K562 (cell line): ENCODE data around the gene FKRP. TPM values are rescaled to one million over a fixed set of nuclear protein-coding genes. Genes with fewer than 3 reads are reported as not detected.
A peak's percentile ranks its signal among the peaks of the same experiment; 100 is the strongest.

Experiments
- ATAC-seq: fragments of 200-7000 bp; cut with Tn5 transposase; 3 replicates; pipeline ENCODE4 v1.9.1; 2020; ENCODE audit warnings: moderate library complexity
- BruUV-seq: library from RNA; stranded (reverse); fragments of 400-500 nt; replicated peaks from 2 replicates; lab custom pipeline; 2021; lab: Mats Ljungman, UMichigan
- CTCF ChIA-PET: fragments of 300-600 bp; formaldehyde crosslinking; extraction: SDS; loops from one replicate; lab custom pipeline; 2021; ENCODE audit warnings: low intra/inter-chr PET ratio; lab: Yijun Ruan, JAX
- POLR2A ChIA-PET: fragments of 300-600, 350-650 bp; sonication (Branson Sonifier 250); formaldehyde crosslinking; extraction: SDS; loops from one replicate; lab custom pipeline; 2021; ENCODE audit warnings: antibody characterized with exemption, inconsistent platforms; lab: Yijun Ruan, JAX
- DNase-seq, 4 experiments: peaks; one replicate each; pipeline versions ENCODE4 v3.0.0 to v3.0.0-alpha.2; 2011 to 2018; ENCODE audit warnings: low spot score in 3 of 4, mixed read lengths in 3 of 4; ENCODE audit errors: extremely low read depth in 1 of 4
- FAIRE-seq: peaks from 2 replicates; lab custom pipeline; 2011; peaks lifted over from hg19 to GRCh38; lab: Jason Lieb, UNC
- H2AFZ ChIP-seq: 2 replicates; pipeline ENCODE4 v1.6.0; 2011; ENCODE audit warnings: low read depth, low read length, control low read depth, inconsistent platforms
- H3K27ac ChIP-seq: fragments of 200-600 bp; 3 replicates; pipeline ENCODE4 v1.8.0; 2011; ENCODE audit warnings: low read depth, mild to moderate bottlenecking, control low read depth, inconsistent platforms, low read length, moderate library complexity, mixed read lengths; ENCODE audit errors: extremely low read depth
- H3K27me3 ChIP-seq, 2 experiments: fragments of 300-600 bp in 1 of 2; 2 replicates in 1 of 2; 3 replicates in 1 of 2; pipeline versions ENCODE4 v1.6.0 to v1.8.0; 2011; ENCODE audit warnings: inconsistent platforms in 2 of 2, low read length in 2 of 2, mild to moderate bottlenecking in 1 of 2, mixed read lengths in 1 of 2, moderate library complexity in 1 of 2; ENCODE audit not compliant: control insufficient read depth in 2 of 2, insufficient read depth in 2 of 2
- H3K36me3 ChIP-seq: fragments of 300-600 bp; 3 replicates; pipeline ENCODE4 v1.8.0; 2011; ENCODE audit warnings: mild to moderate bottlenecking, low read length, inconsistent platforms; ENCODE audit not compliant: control insufficient read depth, insufficient read depth
- H3K4me1 ChIP-seq, 2 experiments: fragments of 200-600 bp in 1 of 2; replicated peaks in 1 of 2; 2 replicates in 1 of 2; 3 replicates in 1 of 2; pipeline versions ENCODE4 v1.5.1 to v1.8.0; 2011; ENCODE audit warnings: inconsistent platforms in 2 of 2, low read length in 2 of 2, mild to moderate bottlenecking in 1 of 2, mixed read lengths in 1 of 2, moderate library complexity in 1 of 2; ENCODE audit not compliant: control insufficient read depth in 2 of 2, insufficient read depth in 2 of 2
- H3K4me2 ChIP-seq: 2 replicates; pipeline ENCODE4 v1.6.1; 2011; ENCODE audit warnings: low read length, control low read depth, inconsistent platforms, mixed read lengths; ENCODE audit not compliant: insufficient read depth
- H3K4me3 ChIP-seq: fragments of 200-600 bp; sonication (generic), shearing (Covaris generic); 2 replicates; pipeline ENCODE4 v1.5.1; 2016; ENCODE audit warnings: control low read depth, inconsistent platforms
- H3K79me2 ChIP-seq: fragments of 200-600 bp; 3 replicates; pipeline ENCODE4 v1.8.0; 2011; ENCODE audit warnings: low read length, inconsistent platforms; ENCODE audit not compliant: control insufficient read depth, insufficient read depth
- H3K9ac ChIP-seq, 2 experiments: 2 replicates each; pipeline versions ENCODE4 v1.6.0 to v1.6.1; 2011; ENCODE audit warnings: low read depth in 2 of 2, low read length in 2 of 2, control low read depth in 1 of 2, inconsistent platforms in 1 of 2, mild to moderate bottlenecking in 1 of 2, mixed read lengths in 1 of 2; ENCODE audit not compliant: insufficient read depth in 1 of 2
- H3K9me1 ChIP-seq: one replicate; pipeline ENCODE4 v1.6.0; 2011; ENCODE audit warnings: inconsistent platforms, mild to moderate bottlenecking, low read length, moderate library complexity; ENCODE audit not compliant: control insufficient read depth, insufficient read depth
- H3K9me3 ChIP-seq: replicated peaks from 2 replicates; pipeline ENCODE4 v1.5.1; 2011; ENCODE audit warnings: low read depth, low read length, inconsistent platforms; ENCODE audit not compliant: control insufficient read depth, insufficient read depth
- H4K20me1 ChIP-seq: replicated peaks from 2 replicates; pipeline ENCODE4 v1.6.1; 2011; ENCODE audit warnings: low read length, inconsistent platforms, mixed read lengths; ENCODE audit not compliant: control insufficient read depth, insufficient read depth
- EHMT2 ChIP-seq: fragments of 450-650 bp; IDR thresholded peaks from 2 replicates; pipeline ENCODE4 v1.6.1; 2018; ENCODE audit warnings: antibody characterized with exemption
- POLR2AphosphoS5 ChIP-seq: IDR thresholded peaks from 2 replicates; pipeline ENCODE4 v1.6.1; 2011; ENCODE audit warnings: mild to moderate bottlenecking, low read depth, low read length, moderate library complexity; ENCODE audit not compliant: control insufficient read depth, insufficient read depth
- POLR2G ChIP-seq: fragments of 200-400 bp; formaldehyde crosslinking; IDR thresholded peaks from 2 replicates; pipeline ENCODE4 v1.6.1; 2017; ENCODE audit warnings: low read depth, mild to moderate bottlenecking, antibody characterized with exemption, low read length, moderate library complexity
- RBM22 ChIP-seq: fragments of 200-400 bp; formaldehyde crosslinking; IDR thresholded peaks from 2 replicates; pipeline ENCODE4 v1.6.1; 2018; ENCODE audit warnings: low read length, low read depth; ENCODE audit not compliant: poor library complexity, severe bottlenecking
- WGBS: fragments of 100-300 bp; shearing (Covaris generic); methylation state at CpG from one replicate; pipeline ENCODE4 v1.1.6; 2016; ENCODE audit warnings: low coverage, mixed read lengths; ENCODE audit not compliant: insufficient coverage; ENCODE audit errors: missing lambda C conversion rate; 5-methylcytosine and 5-hydroxymethylcytosine counted together
- in situ Hi-C: fragments of 300-500 bp; cut with MboI; formaldehyde crosslinking; loops from 4 replicates; pipeline ENCODE4 v1.15.0; 2018; ENCODE audit warnings: inconsistent platforms, mixed read lengths
- intact Hi-C: fragments of 100-400 bp; cut with micrococcal nuclease; formaldehyde crosslinking; loops from 2 replicates; pipeline ENCODE4 v1.14.2; 2022
- polyA plus RNA-seq, 8 experiments: library from polyadenylated mRNA; depleted of rRNA in 4 of 8; stranded (reverse) in 5 of 8; unstranded in 3 of 8; fragments of >200 nt; fragmentation: Nextera tagmentation in 2 of 8; fragmentation: Illumina TruSeq in 1 of 8; extraction: Ambion mirVana in 2 of 8; extraction: Trizol in 1 of 8; gene quantifications; 2 replicates each; pipeline versions ENCODE4 v1.2.1 to v1.2.3, GENCODE V29; 2011 to 2014; ENCODE audit warnings: inconsistent platforms in 1 of 8, missing spikeins in 1 of 8
- total RNA-seq, 7 experiments: library from RNA; depleted of rRNA in 6 of 7; stranded (reverse); fragments of >200 nt in 6 of 7; fragmentation: Illumina TruSeq in 2 of 7; extraction: Trizol in 2 of 7; gene quantifications; 2 replicates each; pipeline versions ENCODE4 v1.2.1 to v1.2.3, GENCODE V29; 2011 to 2021; ENCODE audit warnings: low replicate concordance in 1 of 7

FKRP gene
- total and polyA plus RNA-seq, 9 of the 15 experiments (the other 6 are each of a cell fraction or from before 2014, with no cell fraction given), result 0.68 to 16.1 (median 6.5) TPM

- no peak overlapping the region for H2AFZ ChIP-seq
- peaks cover 17% of the 10 kb centered on the region for H4K20me1 ChIP-seq
- DNase-seq (no peak), ATAC-seq (no peak), FAIRE-seq (no peak)
- no peaks in the 10 kb centered on the region for H3K27me3 ChIP-seq
- intact Hi-C loops, result no loop called here
- H3K4me3 ChIP-seq, result no peak overlapping the region
- peaks cover 98% of the 10 kb centered on the region; the same call in 2 of the 3 replicates for H3K36me3 ChIP-seq
- H3K9ac ChIP-seq, result peak overlapping the region in 1 of 2 experiments; percentile 57; a peak in 1 of 4 replicates
- H3K9me3 ChIP-seq, result no peaks in the 10 kb centered on the region
- H3K9me1 ChIP-seq, result peaks cover 4% of the 10 kb centered on the region
- no peak overlapping the region for H3K4me2 ChIP-seq
- TF ChIP-seq RBM22 (peak; percentile 92), POLR2AphosphoS5 (no peak)
- 97% methylated on average over 20 of the region's 20 CpGs for whole genome bisulfite sequencing
- H3K4me1 ChIP-seq, result peaks cover 2 to 61% of the 10 kb centered on the region in 2 experiments; a peak in 3 of 5 replicates
- in situ Hi-C loops, result no loop called here
- POLR2A ChIA-PET, result interaction anchor here (0.7 to 1.2 kb wide), 2 partner anchors 10 to 12 kb away, joined by 3 to 5 read pairs; no protein-coding TSS in a partner anchor
- CTCF ChIA-PET, result no interaction called here
- H3K27ac ChIP-seq, result no peak overlapping the region
- no TSS peak for BruUV-seq
- peaks cover 15% of the 10 kb centered on the region for H3K79me2 ChIP-seq
Observed at GRCh38 chr19:46724468-46724867, 21.4 kb upstream of the FKRP start.

- peaks cover 2 to 62% of the 10 kb centered on the region in 2 experiments; a peak in 3 of 5 replicates for H3K4me1 ChIP-seq
- no peak for DNase-seq
- no peak for ATAC-seq
- BruUV-seq, result no TSS peak
- CTCF ChIA-PET, result no interaction called here
- H3K9ac ChIP-seq, result no peak overlapping the region
- H3K36me3 ChIP-seq, result peaks cover 98% of the 10 kb centered on the region; the same call in 2 of the 3 replicates
- no peak overlapping the region for H2AFZ ChIP-seq
- peaks cover 22% of the 10 kb centered on the region for H3K79me2 ChIP-seq
- peaks cover 4% of the 10 kb centered on the region for H3K9me1 ChIP-seq
- H3K27me3 ChIP-seq, result no peaks in the 10 kb centered on the region
- no peak overlapping the region for H3K4me2 ChIP-seq
- in situ Hi-C loops, result no loop called here
- H3K27ac ChIP-seq, result no peak overlapping the region
- TF ChIP-seq EHMT2 (no peak), POLR2G (peak; percentile 45; the same call in 1 of the 2 replicates)
- POLR2A ChIA-PET, result interaction anchor here (0.7 kb wide), 1 partner anchor 13 kb away, joined by 3 read pairs; no protein-coding TSS in a partner anchor
- no peak overlapping the region for H3K4me3 ChIP-seq
- H3K9me3 ChIP-seq, result no peaks in the 10 kb centered on the region
- FAIRE-seq, result no peak
- peaks cover 19% of the 10 kb centered on the region for H4K20me1 ChIP-seq
- 92% methylated on average over 20 of the region's 26 CpGs for whole genome bisulfite sequencing
- intact Hi-C loops, result no loop called here
Observed at GRCh38 chr19:46725036-46725820, 20.6 kb upstream of the FKRP start.
